GM19025 (cell line): ENCODE results near the gene IL27RA.
"Not testable (repeated sequence)": the region's sequence is repeated elsewhere in the genome, so short reads cannot be mapped to it uniquely, and the experiment has no call there.

Source experiments
- ATAC-seq: cut with Tn5 transposase; IDR thresholded peaks from one replicate; pipeline ENCODE4 v1.9.1; 2021; ENCODE audit warnings: mild to moderate bottlenecking, low read depth, moderate library complexity; ENCODE audit not compliant: unreplicated experiment

The IL27RA gene

DNA sequence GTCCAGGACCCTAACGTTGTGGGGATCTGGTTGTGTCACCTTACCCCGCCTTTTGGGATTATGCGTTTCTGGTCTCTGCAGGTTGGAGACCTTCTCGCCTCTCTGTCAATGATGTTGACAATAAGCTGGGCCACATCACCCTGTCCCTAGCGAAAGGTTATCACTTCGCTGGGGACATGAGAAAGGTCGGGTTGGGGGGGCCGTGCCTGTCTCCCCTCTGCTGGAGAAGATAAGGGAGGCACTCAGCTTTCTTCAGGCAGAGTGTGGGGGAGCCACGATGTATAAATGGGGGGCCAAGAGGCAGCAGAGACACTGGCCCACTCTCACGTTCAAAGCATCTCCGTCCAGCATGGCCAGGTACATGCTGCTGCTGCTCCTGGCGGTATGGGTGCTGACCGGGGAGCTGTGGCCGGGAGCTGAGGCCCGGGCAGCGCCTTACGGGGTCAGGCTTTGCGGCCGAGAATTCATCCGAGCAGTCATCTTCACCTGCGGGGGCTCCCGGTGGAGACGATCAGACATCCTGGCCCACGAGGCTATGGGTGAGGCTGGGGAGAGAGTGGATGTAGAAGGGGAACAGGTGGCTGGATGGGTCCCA lies 3.6 kb upstream of the IL27RA start, which contains the start of gene RLN3:
TSS of gene RLN3 (plus strand) at position 293 of the 595 bp plus-strand sequence. CDS start at position 350, 57 bp downstream.
- no peak for ATAC-seq

DNA sequence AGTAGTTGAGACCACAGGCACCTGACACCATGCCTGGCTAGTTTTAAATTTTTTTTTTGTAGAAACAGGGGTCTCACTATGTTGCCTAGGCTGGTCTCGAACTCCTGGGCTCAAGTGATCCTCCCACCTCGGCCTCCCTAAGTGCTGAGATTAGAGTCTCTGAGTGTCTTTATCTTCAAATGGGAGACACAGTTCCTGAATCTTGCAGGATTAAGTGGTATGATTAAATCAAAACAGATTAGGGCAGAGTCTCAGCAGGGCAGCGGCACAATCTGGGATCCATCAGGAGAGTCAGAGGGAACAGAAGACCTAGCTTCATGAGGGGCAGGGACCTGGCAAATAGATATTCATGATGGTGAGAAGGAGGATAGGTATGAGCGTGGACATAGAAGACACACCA lies 2.7 kb upstream of the IL27RA start:
- ATAC-seq = no peak

DNA sequence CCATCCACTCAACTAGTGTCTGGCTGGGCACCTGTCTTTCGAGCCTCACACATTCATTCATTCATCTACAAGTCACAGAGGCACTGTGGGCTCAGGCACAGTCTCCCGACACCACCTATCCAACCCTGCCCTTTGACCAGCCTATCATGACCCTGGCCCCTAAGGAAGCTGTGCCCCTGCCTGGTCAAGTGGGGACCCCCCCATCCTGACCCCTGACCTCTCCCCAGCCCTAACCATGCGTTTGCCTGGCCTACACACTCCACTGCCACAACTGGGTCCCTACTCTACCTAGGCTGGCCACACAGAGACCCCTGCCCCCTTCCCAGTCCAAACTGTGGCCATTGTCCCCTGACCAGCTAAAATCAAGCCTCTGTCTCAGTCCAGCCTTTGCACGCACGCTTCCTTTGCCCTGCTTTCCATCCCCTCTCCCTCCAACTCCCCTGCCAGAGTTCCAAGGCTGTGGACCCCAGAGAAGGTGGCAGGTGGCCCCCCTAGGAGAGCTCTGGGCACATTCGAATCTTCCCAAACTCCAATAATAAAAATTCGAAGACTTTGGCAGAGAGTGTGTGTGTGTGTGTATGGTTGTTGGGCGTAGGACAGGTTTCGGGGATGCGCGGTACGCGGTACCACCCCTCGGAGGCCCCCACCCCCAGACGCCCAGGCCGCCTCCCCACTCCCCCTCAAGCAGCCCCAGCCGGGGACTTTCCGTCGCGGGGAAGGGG lies 404 bp upstream of the IL27RA start:
- ATAC-seq = no peak

DNA sequence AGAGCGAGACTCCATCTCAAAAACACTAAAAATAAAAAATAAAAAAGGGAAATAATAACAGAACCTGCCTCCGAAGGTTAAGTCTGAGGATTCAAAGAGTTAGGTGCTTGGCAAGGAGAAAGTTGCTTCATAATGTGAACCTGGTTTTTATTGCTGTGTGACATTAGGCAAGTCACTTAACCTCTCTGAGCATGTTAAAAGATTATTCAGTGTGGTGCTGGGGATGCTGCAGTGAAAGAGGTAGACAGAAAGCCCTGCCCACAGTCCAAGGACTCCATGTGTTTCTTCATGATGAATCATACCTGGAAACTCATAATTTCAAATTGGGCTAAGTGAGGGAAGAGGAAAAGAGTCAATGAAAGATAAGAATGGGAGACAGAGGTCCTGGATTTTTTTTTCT lies 2.4 kb downstream of the IL27RA start:
- no peak for ATAC-seq

GRCh38 chr19:14035159-14035558 lies 3.6 kb downstream of the IL27RA start:
- not testable (repeated sequence) for ATAC-seq

DNA sequence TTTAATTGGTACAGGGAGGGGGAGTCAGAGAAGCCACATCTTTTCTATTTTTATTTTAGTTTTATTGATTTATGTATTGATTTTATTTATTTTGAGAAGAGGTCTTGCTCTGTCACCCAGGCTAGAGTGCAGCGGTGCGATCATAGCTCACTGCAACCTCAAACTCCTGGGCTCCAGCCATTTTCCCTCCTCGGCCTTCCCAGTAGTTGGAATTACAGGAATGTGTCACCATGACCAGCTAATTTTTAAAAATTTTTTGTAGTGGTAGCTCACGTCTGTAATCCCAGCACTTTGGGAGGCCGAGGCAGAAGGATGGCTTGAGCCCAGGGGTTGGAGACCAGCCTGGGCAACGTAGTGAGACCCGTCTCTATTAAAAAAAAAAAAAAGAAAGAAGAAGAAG lies 4.1 kb downstream of the IL27RA start:
- ATAC-seq = no peak

DNA sequence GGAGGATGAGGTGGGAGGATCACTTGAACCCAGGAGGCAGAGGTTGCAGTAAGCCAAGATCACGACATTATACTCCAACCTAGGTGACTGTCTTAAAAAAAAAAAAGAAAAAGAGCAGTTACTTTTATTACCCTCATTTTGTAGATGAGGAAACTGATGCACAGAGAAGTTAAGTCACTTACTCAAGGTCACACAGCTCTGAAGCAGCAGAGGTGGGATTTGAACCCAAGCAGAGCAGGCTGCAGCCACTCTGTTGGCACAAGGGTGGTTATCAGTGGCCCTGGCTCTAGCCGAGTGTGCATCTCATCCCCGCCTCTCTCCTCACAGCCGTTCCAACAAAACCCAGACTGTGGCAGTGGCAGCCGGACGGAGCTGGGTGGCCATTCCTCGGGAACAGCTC lies 7.6 kb downstream of the IL27RA start:
- ATAC-seq = no peak

DNA sequence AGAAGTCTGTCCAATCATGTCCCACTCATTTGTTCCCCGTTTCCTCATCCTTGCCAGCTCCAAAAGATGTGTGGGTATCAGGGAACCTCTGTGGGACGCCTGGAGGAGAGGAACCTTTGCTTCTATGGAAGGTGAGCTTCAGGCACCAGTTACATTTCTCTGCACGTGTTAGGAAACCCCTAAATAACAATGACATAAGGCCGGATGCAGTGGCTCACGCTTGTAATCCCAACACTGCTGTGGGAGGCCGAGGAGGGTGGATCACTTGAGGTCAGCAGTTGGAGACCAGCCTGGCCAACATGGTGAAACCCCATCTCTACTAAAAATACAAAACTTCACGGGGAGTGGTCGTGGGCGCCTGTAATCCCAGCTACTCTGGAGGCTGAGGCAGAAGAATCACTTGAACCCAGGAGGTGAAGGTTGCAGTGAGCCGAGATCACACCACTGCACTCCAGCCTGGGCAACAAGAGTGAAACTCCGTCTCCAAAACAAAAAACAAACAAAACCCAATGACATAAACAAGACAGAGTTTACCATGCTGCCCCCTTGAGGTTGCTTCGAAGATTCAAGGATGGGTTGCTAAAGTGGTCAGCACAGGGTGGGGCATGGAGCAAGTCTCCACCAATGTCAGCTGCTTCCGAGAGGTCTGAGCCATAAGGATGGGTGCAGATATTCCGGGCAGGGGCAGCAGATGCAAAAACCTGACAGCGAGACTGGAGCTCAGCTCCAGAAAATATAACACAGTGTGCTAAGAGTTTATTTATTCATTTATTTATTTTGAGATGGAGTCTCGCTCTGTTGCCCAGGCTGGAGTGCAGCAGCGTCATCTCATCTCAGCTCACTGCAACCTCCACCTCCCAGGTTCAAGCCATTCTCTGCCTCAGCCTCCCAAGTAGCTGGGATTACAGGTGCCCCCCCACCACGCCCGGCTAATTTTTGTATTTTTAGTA lies 11.4 kb downstream of the IL27RA start:
- ATAC-seq = not testable (repeated sequence)

GRCh38 chr19:14047866-14048265 lies 16.3 kb downstream of the IL27RA start:
- ATAC-seq = not testable (repeated sequence)

DNA sequence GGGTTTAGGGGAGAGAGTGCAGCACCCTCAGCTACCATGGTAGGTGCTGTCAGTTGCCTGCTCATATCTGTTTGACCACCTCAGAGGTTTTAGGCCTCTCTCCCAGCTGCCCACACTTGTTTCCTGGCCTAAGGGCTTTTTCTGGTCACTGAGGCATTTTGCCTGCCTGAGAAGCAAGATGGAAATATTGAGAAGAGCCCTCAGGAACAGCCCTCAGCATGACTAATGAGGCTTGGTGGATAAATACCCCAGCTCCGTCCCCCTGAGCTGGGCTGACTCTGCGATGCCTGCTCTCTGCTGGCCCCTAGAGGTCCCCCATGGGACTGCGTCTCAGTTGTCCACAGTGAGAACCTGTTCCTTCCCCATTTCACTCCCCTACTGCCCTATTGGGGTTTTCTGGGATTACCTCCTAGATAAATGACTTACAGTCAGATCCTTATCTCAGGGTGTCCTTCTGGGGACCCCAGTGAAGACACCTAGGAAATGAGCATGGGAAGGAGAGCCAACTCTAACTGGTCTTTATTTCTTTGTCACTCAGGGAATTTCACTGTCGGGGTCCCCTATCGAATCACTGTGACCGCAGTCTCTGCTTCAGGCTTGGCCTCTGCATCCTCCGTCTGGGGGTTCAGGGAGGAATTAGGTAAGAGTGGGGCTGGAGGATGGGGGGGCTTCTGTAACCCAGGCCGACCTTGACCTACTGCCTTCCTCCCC lies 17.0 kb downstream of the IL27RA start:
- ATAC-seq = no peak

GRCh38 chr19:14050512-14050911 lies 18.9 kb downstream of the IL27RA start:
- no peak for ATAC-seq

DNA sequence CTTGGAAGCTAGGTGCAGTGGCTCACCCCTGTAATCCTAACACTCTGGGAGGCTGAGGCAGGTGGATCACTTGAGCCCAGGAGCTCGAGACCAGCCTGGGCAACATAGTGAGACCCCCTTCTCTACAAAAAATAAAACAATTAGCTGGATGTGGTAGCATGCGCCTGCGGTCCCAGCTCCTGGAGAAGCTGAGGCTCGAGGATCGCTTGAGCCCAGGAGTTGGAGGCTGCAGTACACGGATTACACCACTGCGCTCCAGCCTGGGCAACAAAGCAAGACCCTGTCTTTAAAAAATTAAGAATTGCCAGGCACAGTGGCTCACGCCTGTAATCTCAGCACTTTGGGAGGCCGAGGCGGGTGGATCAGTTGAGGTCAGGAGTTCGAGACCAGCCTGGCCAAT lies 19.4 kb downstream of the IL27RA start:
- not testable (repeated sequence) for ATAC-seq

- ATAC-seq = no peak
Observed at GRCh38 chr19:14051980-14052379, 20.4 kb downstream of the IL27RA start.

GRCh38 chr19:14052470-14052869 lies 20.9 kb downstream of the IL27RA start:
- ATAC-seq = no peak

DNA sequence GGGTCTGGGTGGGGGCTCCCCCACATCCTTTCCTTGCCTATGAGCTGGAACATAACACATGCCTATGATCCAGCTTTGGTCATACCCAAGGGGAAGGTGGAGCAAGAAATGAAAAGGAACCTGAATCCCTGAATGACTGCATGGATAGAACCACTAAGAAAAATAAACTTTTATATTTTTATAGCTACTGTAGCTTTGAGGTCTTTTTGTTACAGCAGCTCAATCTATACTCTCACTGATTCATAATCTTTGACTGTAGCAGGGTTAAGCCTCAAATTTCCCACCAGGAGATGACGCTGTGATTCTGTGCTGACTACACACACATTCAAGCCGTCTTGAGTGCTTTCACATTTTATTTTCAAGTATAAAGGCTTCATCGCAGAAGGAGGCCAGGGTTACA lies 21.5 kb downstream of the IL27RA start:
- no peak for ATAC-seq

DNA sequence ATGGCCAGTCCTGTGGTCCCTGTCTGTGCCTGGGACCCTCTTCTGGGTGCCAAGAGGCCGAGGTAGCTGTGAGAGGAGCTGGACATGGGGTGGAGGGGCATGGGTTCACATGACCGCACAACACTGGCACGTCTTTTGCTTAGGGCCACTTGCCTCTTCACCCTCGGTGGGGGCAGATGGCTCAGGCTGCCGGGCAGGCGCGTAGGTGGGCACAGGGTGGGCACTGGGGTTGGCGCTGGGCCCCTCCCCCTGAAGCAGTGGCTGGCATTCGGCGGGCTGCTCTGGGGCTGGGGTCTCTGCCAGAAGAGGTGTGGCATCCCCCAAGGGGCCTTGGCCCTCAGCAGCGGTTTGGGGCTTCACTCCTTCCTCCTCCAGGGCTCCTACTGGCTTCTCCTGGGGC lies 21.9 kb downstream of the IL27RA start:
- ATAC-seq = no peak

- no peak for ATAC-seq
Observed at GRCh38 chr19:14054099-14054498, 22.5 kb downstream of the IL27RA start.

DNA sequence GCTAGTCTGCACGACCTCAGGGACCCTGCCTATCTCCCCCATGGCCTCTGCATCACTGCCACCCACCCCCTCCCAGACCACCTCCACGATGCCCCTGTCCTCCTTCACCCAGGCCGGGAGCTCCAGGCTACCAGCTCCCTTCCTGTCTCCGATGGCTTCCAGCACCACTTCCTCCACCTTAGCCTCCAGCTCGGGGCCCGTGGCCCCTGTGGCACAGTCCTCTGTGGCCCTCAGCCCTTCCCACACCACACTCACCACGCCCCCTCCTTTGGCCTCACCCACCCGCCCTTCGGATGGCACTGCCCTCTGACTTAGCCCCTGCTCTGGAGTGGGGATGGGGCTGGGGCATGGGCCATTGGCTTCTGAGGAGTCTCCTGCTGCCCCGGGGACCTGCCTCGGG lies 23.2 kb downstream of the IL27RA start:
- no peak for ATAC-seq

- ATAC-seq = no peak
Observed at GRCh38 chr19:14055396-14055795, 23.8 kb downstream of the IL27RA start.

GRCh38 chr19:14056069-14056666 lies 24.6 kb downstream of the IL27RA start:
- ATAC-seq = no peak
